Neural crest cell (in vitro differentiated cells): ENCODE measurements around the gene ATXN7. TPM values are rescaled to one million over a fixed set of nuclear protein-coding genes. Genes with fewer than 3 reads are reported as not detected.

Experiments used
- DNase-seq: peaks from one replicate; pipeline ENCODE4 v3.0.0; 2021; ENCODE audit warnings: low read depth, mixed read lengths, low spot score
- H3K27ac Mint-ChIP-seq: one replicate; pipeline ENCODE4 v1.8.0; 2021; ENCODE audit warnings: mild to moderate bottlenecking, mixed read lengths; ENCODE audit not compliant: unreplicated experiment
- H3K27me3 Mint-ChIP-seq: 2 replicates; pipeline ENCODE4 v1.8.0; 2021; ENCODE audit warnings: low read depth, mild to moderate bottlenecking, mixed read lengths
- H3K36me3 Mint-ChIP-seq: 2 replicates; pipeline ENCODE4 v1.8.0; 2021; ENCODE audit warnings: low read depth, mild to moderate bottlenecking, mixed read lengths
- H3K4me1 Mint-ChIP-seq: 2 replicates; pipeline ENCODE4 v1.8.0; 2021; ENCODE audit warnings: mixed read lengths
- H3K4me3 Mint-ChIP-seq: one replicate; pipeline ENCODE4 v1.8.0; 2021; ENCODE audit warnings: mild to moderate bottlenecking, mixed read lengths
- H3K9me3 Mint-ChIP-seq: 2 replicates; pipeline ENCODE4 v1.8.0; 2021; ENCODE audit warnings: mixed read lengths
- CTCF ChIP-seq: fragments of 200-600 bp; sonication (generic); conservative IDR thresholded peaks from 2 replicates; pipeline ENCODE4 v1.5.0; 2021; ENCODE audit warnings: antibody characterized with exemption, mild to moderate bottlenecking
- total RNA-seq: library from RNA; stranded (reverse); gene quantifications from 2 replicates; pipeline ENCODE4 v1.2.1, GENCODE V29; 2021

ATXN7 gene
- total RNA-seq, 1 donor from 2014 or later = 21.7 TPM

- no peak for DNase-seq
- Mint-ChIP-seq H3K36me3 (no peaks in the 10 kb centered on the region), H3K4me3 (no peak overlapping the region), H3K27me3 (no peaks in the 10 kb centered on the region), H3K9me3 (peaks cover 3% of the 10 kb centered on the region), H3K4me1 (peaks cover 51% of the 10 kb centered on the region), H3K27ac (no peak overlapping the region)
- TF ChIP-seq CTCF = no peak
Observed at GRCh38 chr3:64049832-64050231, 186.2 kb downstream of the ATXN7 start.

Other genes with a start within 250 kb of the ATXN7 start
- gene SNTN, start 211.2 kb upstream of the ATXN7 start, total RNA-seq = not detected in 2 replicates
- gene C3orf49, start 44.6 kb upstream of the ATXN7 start, total RNA-seq = not detected in 2 replicates
- gene THOC7, start 62 bp upstream of the ATXN7 start, total RNA-seq = 59.2 and 66.2 TPM in 2 replicates
- not detected in 2 replicates for gene SCAANT1, start 48.5 kb downstream of the ATXN7 start, total RNA-seq
- gene PSMD6, start 159.6 kb downstream of the ATXN7 start, total RNA-seq = 103 and 104 TPM in 2 replicates